GM15510 (cell line): Measurements from ENCODE around the gene AGPAT1.

Experiments
- POLR2A ChIP-seq: IDR thresholded peaks from 3 replicates; pipeline ENCODE4 v1.6.1; 2011; ENCODE audit warnings: borderline replicate concordance; ENCODE audit not compliant: insufficient read length; ENCODE audit errors: extremely low read depth

The AGPAT1 gene

DNA sequence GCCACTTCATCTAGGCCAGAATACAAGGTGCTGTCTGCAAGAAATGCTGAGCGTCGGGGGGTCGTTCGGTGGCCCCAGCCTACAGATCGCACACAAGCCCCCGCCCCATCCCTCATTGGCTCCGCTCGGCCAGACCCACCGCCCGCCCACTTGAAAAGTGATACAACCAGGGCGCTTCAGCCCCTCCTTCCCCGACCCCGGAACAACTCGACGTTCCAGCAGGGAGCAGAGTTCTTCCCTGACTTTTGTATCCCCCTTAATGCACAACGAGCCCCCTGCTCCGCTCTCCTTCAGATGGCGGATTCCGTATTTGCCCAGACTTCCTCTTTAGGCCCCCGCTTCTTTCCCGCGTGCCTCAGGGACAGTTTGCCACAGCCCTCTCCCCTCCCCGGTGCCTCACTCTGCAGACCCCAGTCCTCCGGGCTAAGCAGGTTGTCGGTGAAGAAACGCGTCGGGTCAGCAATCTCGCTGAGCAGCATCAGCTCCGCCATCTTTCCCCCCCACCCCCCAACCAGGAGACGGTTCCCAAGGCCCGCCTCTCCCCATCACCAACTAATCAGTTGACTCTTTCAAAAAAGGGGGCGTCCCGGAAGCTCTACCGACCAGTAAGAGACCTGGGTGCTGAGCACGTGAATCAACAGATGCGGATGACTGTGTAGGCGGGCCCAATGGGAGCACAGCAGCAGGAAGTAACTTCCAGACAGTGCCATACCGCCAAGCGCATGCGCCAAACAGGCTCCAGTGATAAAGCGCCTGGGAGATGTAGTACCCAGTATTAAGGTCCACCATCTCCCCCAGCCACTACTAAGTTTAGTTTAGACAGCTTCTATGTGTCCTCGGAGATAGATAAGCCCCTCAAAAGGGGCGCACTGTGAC lies 47.9 kb downstream of the AGPAT1 start, which contains the start of gene ATF6B:
TSS of gene ATF6B (minus strand) at position 530 of the 876 bp plus-strand sequence. CDS start at position 491, 39 bp downstream.
- peak; percentile 60 for TF ChIP-seq POLR2A

DNA sequence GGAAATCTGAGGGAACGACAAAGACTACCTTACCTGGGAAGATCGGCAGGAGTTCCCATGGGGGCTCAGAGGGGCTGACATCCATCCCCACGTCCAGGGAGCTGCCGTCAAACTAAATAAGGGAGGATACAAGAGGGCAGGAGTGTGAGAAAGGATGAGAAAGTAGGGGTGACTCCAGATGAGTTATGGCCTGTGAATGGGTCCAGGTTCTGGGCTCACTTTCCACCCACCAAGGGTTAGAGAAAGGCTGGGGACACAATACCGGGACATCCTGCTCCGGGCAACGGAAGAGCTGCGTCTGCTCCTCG lies 48.5 kb downstream of the AGPAT1 start:
- no peak for TF ChIP-seq POLR2A

DNA sequence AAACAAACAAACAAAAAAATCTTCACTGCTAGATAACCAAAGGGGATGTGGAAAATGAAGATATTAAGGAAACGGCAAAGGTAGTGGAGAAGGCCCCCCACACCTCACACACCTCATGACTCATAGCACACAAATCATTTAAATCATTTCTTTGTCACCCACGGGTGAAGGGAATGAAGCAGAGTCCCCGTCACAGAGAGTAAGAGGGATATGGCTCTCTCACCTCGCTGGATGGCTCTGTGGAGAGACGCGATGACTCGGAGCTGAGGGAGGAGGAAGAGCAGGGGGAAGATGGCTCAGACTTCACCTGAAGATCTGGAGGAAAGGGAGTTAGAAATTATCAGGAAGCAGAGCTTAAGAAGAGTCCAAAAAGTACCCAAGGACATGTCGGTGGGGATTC lies 49.0 kb downstream of the AGPAT1 start:
- no peak for TF ChIP-seq POLR2A

DNA sequence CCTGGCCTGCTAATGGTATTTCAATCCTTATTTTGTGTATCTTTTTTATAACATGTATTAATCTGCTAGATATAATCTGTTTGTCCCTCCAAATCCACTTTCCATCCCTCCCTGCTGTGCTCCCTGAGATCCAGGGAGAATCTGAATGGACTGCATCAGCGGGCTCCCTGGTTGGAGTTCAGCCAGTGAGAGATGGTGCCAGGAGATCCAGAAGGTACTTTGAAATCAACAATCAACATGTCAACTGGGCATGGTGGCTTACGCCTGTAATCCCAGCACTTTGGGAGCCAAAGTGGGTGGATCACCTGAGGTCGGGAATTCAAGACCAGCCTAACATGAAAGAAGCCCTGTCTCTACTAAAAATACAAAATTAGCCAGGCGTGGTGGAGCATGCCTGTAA lies 52.2 kb downstream of the AGPAT1 start:
- TF ChIP-seq POLR2A: no peak

DNA sequence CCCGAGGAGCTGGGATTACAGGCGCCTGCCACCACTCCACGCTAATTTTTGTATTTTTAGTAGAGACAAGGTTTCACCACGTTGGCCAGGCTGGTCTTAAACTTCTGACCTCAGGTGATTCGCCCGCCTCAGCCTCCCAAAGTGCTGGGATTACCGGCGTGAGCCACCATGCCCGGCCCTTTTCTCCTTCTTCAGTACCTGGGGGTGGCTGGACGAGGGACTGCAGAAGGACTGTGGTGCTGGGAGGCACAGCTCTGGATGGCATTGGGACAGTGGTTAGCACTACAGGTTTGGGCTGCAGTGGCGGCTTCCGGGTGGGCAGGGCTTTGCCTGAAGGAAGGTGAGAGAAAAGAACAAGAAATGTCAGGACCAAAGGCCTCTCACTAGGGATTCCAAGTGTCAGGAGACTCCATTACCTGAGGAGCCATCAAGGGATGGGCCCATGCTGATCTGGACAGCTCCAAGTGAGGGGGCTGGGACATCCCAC lies 55.3 kb downstream of the AGPAT1 start:
- TF ChIP-seq POLR2A: no peak

DNA sequence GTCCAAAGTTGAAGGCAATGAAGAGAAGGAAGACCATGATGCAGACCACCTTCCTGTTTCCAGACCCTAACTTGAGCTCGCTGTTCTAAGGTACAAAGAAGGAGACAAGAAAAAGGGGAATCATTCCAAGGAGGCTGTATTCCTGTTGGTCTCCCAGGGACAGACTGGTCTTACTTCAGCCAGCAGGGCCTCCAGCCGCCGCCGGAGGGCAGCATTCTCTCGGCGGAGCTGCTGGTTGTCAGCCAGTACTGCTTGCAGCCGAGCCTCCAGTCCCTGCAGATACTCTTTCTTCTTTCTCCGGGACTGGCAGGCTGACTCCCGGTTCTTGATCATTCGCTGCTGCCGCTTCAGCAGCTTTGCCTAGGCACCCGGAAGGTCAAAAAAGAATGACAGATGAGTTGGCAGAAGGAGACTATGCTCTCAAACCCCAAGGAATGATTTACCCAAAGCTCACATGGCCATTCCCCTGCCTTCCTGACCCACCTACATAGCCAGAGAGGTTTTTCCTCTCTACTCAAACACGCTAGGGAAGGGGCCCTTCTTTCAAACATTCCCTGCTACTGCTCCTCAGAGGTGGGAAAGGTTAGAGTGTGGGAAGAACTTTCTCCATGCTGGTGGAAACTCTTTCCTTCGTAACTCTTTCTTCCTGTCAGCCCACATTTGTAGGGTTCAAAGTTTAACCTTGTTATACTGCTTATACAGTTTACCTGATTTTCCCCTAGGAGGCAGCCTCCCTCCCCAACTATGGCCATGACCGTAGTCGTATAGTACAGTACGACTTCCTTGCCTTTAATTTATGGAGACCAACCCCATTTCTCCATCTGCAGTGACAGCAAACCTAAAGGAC lies 56.9 kb downstream of the AGPAT1 start:
- no peak for TF ChIP-seq POLR2A
